Renal cortex interstitium (tissue), 11 donors: ENCODE measurements around the gene PRR14L. TPM values are rescaled to one million over a fixed set of nuclear protein-coding genes. Genes with fewer than 3 reads are reported as not detected.
"Not testable (repeated sequence)": the region's sequence is repeated elsewhere in the genome, so short reads cannot be mapped to it uniquely, and the experiment has no call there.

ENCODE experiments used
- DNase-seq, 11 donors: peaks; one replicate each; pipeline ENCODE4 v3.0.0-alpha.2; 2013; ENCODE audit warnings: low read depth in 9 of 11, low spot score in 4 of 11; ENCODE audit errors: extremely low read depth in 1 of 11
- polyA plus RNA-seq, 3 donors: library from polyadenylated mRNA; unstranded; fragments of 120-200 nt; gene quantifications; one replicate each; pipeline ENCODE4 v1.2.1, GENCODE V29; 2013; ENCODE audit not compliant: insufficient read length in 3 of 3

PRR14L gene
- polyA plus RNA-seq, 3 donors, result 24.0 to 27.7 (median 25.0) TPM

GRCh38 chr22:31695423-31695822 lies 54.5 kb downstream of the PRR14L start:
- no peak for DNase-seq

- DNase-seq, result not testable (repeated sequence)
Observed at GRCh38 chr22:31694046-31694445, 55.9 kb downstream of the PRR14L start.

GRCh38 chr22:31692186-31692886 lies 57.6 kb downstream of the PRR14L start:
- DNase-seq, result no peak

- DNase-seq, result no peak
Observed at GRCh38 chr22:31691408-31691807, 58.5 kb downstream of the PRR14L start.

- DNase-seq, result no peak
Observed at GRCh38 chr22:31683181-31684105, 66.5 kb downstream of the PRR14L start.

GRCh38 chr22:31682751-31683150 lies 67.2 kb downstream of the PRR14L start:
- DNase-seq, result no peak

GRCh38 chr22:31681349-31682345 lies 68.3 kb downstream of the PRR14L start:
- DNase-seq, result no peak

GRCh38 chr22:31680861-31681341 lies 69.0 kb downstream of the PRR14L start:
- no peak for DNase-seq

- no peak for DNase-seq
Observed at GRCh38 chr22:31678748-31679147, 71.2 kb downstream of the PRR14L start.

- peak; percentile 44 to 85 (median 70) for DNase-seq
Observed at GRCh38 chr22:31676700-31677099, 73.2 kb downstream of the PRR14L start.

GRCh38 chr22:31674219-31674618 lies 75.7 kb downstream of the PRR14L start:
- DNase-seq, result not testable (repeated sequence)

GRCh38 chr22:31668849-31669248 lies 81.1 kb downstream of the PRR14L start:
- DNase-seq, result not testable (repeated sequence)

- DNase-seq, result no peak
Observed at GRCh38 chr22:31662668-31663037, 87.3 kb downstream of the PRR14L start.

- peak; percentile 90 to 99 (median 93) for DNase-seq
Observed at GRCh38 chr22:31661851-31662667, 87.9 kb downstream of the PRR14L start, which contains the start of gene PISD. Gene PISD, minus strand, starts transcription at chr22:31662215. Its CDS starts 7 bp downstream, at chr22:31662208.

- DNase-seq, result not testable (repeated sequence)
Observed at GRCh38 chr22:31660860-31661341, 89.0 kb downstream of the PRR14L start.

GRCh38 chr22:31659246-31659645 lies 90.7 kb downstream of the PRR14L start:
- DNase-seq, result no peak

- no peak for DNase-seq
Observed at GRCh38 chr22:31654408-31654807, 95.5 kb downstream of the PRR14L start.

- DNase-seq, result no peak
Observed at GRCh38 chr22:31653944-31654343, 96.0 kb downstream of the PRR14L start.
